ENCODE results near the gene CYB561.
"Not testable (repeated sequence)": the region's sequence is repeated elsewhere in the genome, so short reads cannot be mapped to it uniquely, and the experiment has no call there.

Gene CYB561

GRCh38 chr17:63474586-63475460, 28.7 kb upstream of the CYB561 start:
- Histone ChIP-seq H3K9me3 (ENCODE audit: control insufficient read depth in 5 of 5, low read length in 5 of 5) (no peaks in the 10 kb centered on the region), H3K9ac (ENCODE audit: low read length in 5 of 5) (no peak overlapping the region), H3K27ac (ENCODE audit: low read depth, low read length) (peak overlapping the region; percentile 60), H3K4me3 (ENCODE audit: low read depth in 1 of 5, low read length in 5 of 5) (no peak overlapping the region), H3K4me1 (ENCODE audit: control insufficient read depth in 5 of 5, insufficient read depth in 5 of 5, low read length in 5 of 5) (peaks cover 9 to 42% (median 26%) of the 10 kb centered on the region in 5 donors), H3K36me3 (ENCODE audit: control insufficient read depth in 5 of 5, insufficient read depth in 5 of 5, low read length in 5 of 5) (peaks cover 0 to 5% (median 3%) of the 10 kb centered on the region in 5 donors), H3K27me3 (ENCODE audit: control insufficient read depth in 5 of 5, insufficient read depth in 4 of 5, low read length in 5 of 5) (peaks cover 0 to 29% (median 13%) of the 10 kb centered on the region in 5 donors)

GRCh38 chr17:63474174-63474573, 28.1 kb upstream of the CYB561 start:
- Histone ChIP-seq H3K9me3 (ENCODE audit: control insufficient read depth in 5 of 5, low read length in 5 of 5) (no peaks in the 10 kb centered on the region), H3K4me1 (ENCODE audit: control insufficient read depth in 5 of 5, insufficient read depth in 5 of 5, low read length in 5 of 5) (peaks cover 9 to 41% (median 25%) of the 10 kb centered on the region in 5 donors), H3K27ac (ENCODE audit: low read depth, low read length) (no peak overlapping the region), H3K4me3 (ENCODE audit: low read depth in 1 of 5, low read length in 5 of 5) (no peak overlapping the region), H3K36me3 (ENCODE audit: control insufficient read depth in 5 of 5, insufficient read depth in 5 of 5, low read length in 5 of 5) (no peaks in the 10 kb centered on the region), H3K27me3 (ENCODE audit: control insufficient read depth in 5 of 5, insufficient read depth in 4 of 5, low read length in 5 of 5) (peaks cover 0 to 23% (median 13%) of the 10 kb centered on the region in 5 donors), H3K9ac (ENCODE audit: low read length in 5 of 5) (no peak overlapping the region)

- H3K4me1 ChIP-seq (ENCODE audit: control insufficient read depth in 5 of 5, insufficient read depth in 5 of 5, low read length in 5 of 5), result peaks cover 0 to 10% (median 0%) of the 10 kb centered on the region in 5 donors
- not testable (repeated sequence) for H3K36me3 ChIP-seq (ENCODE audit: control insufficient read depth in 5 of 5, insufficient read depth in 5 of 5, low read length in 5 of 5); H3K9me3 ChIP-seq (ENCODE audit: control insufficient read depth in 5 of 5, low read length in 5 of 5); H3K27ac ChIP-seq (ENCODE audit: low read depth, low read length); H3K4me3 ChIP-seq (ENCODE audit: low read depth in 1 of 5, low read length in 5 of 5); H3K27me3 ChIP-seq (ENCODE audit: control insufficient read depth in 5 of 5, insufficient read depth in 4 of 5, low read length in 5 of 5); H3K9ac ChIP-seq (ENCODE audit: low read length in 5 of 5)
Observed at GRCh38 chr17:63468099-63468498, 22.0 kb upstream of the CYB561 start.

- peaks cover 0 to 13% (median 4%) of the 10 kb centered on the region in 5 donors for H3K4me1 ChIP-seq (ENCODE audit: control insufficient read depth in 5 of 5, insufficient read depth in 5 of 5, low read length in 5 of 5)
- H3K27ac ChIP-seq (ENCODE audit: low read depth, low read length), result no peak overlapping the region
- H3K4me3 ChIP-seq (ENCODE audit: low read depth in 1 of 5, low read length in 5 of 5), result no peak overlapping the region
- no peak overlapping the region for H3K9ac ChIP-seq (ENCODE audit: low read length in 5 of 5)
- H3K36me3 ChIP-seq (ENCODE audit: control insufficient read depth in 5 of 5, insufficient read depth in 5 of 5, low read length in 5 of 5), result no peaks in the 10 kb centered on the region
- no peaks in the 10 kb centered on the region for H3K9me3 ChIP-seq (ENCODE audit: control insufficient read depth in 5 of 5, low read length in 5 of 5)
- H3K27me3 ChIP-seq (ENCODE audit: control insufficient read depth in 5 of 5, insufficient read depth in 4 of 5, low read length in 5 of 5), result peaks cover 0 to 1% (median 0%) of the 10 kb centered on the region in 5 donors
Observed at GRCh38 chr17:63464691-63465236, 18.7 kb upstream of the CYB561 start.

- Histone ChIP-seq H3K4me1 (ENCODE audit: control insufficient read depth in 5 of 5, insufficient read depth in 5 of 5, low read length in 5 of 5) (peaks cover 0 to 13% (median 4%) of the 10 kb centered on the region in 5 donors), H3K9me3 (ENCODE audit: control insufficient read depth in 5 of 5, low read length in 5 of 5) (no peaks in the 10 kb centered on the region), H3K4me3 (ENCODE audit: low read depth in 1 of 5, low read length in 5 of 5) (no peak overlapping the region), H3K27ac (ENCODE audit: low read depth, low read length) (no peak overlapping the region), H3K9ac (ENCODE audit: low read length in 5 of 5) (no peak overlapping the region), H3K36me3 (ENCODE audit: control insufficient read depth in 5 of 5, insufficient read depth in 5 of 5, low read length in 5 of 5) (no peaks in the 10 kb centered on the region), H3K27me3 (ENCODE audit: control insufficient read depth in 5 of 5, insufficient read depth in 4 of 5, low read length in 5 of 5) (peaks cover 0 to 3% (median 0%) of the 10 kb centered on the region in 5 donors)
Observed at GRCh38 chr17:63463771-63464170, 17.7 kb upstream of the CYB561 start.

- Histone ChIP-seq H3K9me3 (ENCODE audit: control insufficient read depth in 5 of 5, low read length in 5 of 5) (no peaks in the 10 kb centered on the region), H3K9ac (ENCODE audit: low read length in 5 of 5) (no peak overlapping the region), H3K4me3 (ENCODE audit: low read depth in 1 of 5, low read length in 5 of 5) (no peak overlapping the region), H3K36me3 (ENCODE audit: control insufficient read depth in 5 of 5, insufficient read depth in 5 of 5, low read length in 5 of 5) (no peaks in the 10 kb centered on the region), H3K4me1 (ENCODE audit: control insufficient read depth in 5 of 5, insufficient read depth in 5 of 5, low read length in 5 of 5) (peaks cover 0 to 13% (median 4%) of the 10 kb centered on the region in 5 donors), H3K27ac (ENCODE audit: low read depth, low read length) (peak overlapping the region; percentile 20), H3K27me3 (ENCODE audit: control insufficient read depth in 5 of 5, insufficient read depth in 4 of 5, low read length in 5 of 5) (peaks cover 0 to 3% (median 0%) of the 10 kb centered on the region in 5 donors)
Observed at GRCh38 chr17:63460018-63460417, 13.9 kb upstream of the CYB561 start.

- Histone ChIP-seq H3K27me3 (ENCODE audit: control insufficient read depth in 5 of 5, insufficient read depth in 4 of 5, low read length in 5 of 5) (peaks cover 0 to 3% (median 1%) of the 10 kb centered on the region in 5 donors), H3K9me3 (ENCODE audit: control insufficient read depth in 5 of 5, low read length in 5 of 5) (no peaks in the 10 kb centered on the region), H3K9ac (ENCODE audit: low read length in 5 of 5) (no peak overlapping the region), H3K4me3 (ENCODE audit: low read depth in 1 of 5, low read length in 5 of 5) (no peak overlapping the region), H3K4me1 (ENCODE audit: control insufficient read depth in 5 of 5, insufficient read depth in 5 of 5, low read length in 5 of 5) (peaks cover 0 to 9% (median 0%) of the 10 kb centered on the region in 5 donors), H3K27ac (ENCODE audit: low read depth, low read length) (no peak overlapping the region), H3K36me3 (ENCODE audit: control insufficient read depth in 5 of 5, insufficient read depth in 5 of 5, low read length in 5 of 5) (no peaks in the 10 kb centered on the region)
Observed at GRCh38 chr17:63458478-63458877, 12.4 kb upstream of the CYB561 start.

- peak overlapping the region in 1 of 5 donors; percentile 11 for H3K4me3 ChIP-seq (ENCODE audit: low read depth in 1 of 5, low read length in 5 of 5)
- H3K9me3 ChIP-seq (ENCODE audit: control insufficient read depth in 5 of 5, low read length in 5 of 5), result no peaks in the 10 kb centered on the region
- peaks cover 0 to 11% (median 9%) of the 10 kb centered on the region in 5 donors for H3K27me3 ChIP-seq (ENCODE audit: control insufficient read depth in 5 of 5, insufficient read depth in 4 of 5, low read length in 5 of 5)
- no peak overlapping the region for H3K9ac ChIP-seq (ENCODE audit: low read length in 5 of 5)
- H3K4me1 ChIP-seq (ENCODE audit: control insufficient read depth in 5 of 5, insufficient read depth in 5 of 5, low read length in 5 of 5), result peaks cover 0 to 24% (median 0%) of the 10 kb centered on the region in 5 donors
- no peak overlapping the region for H3K27ac ChIP-seq (ENCODE audit: low read depth, low read length)
- no peaks in the 10 kb centered on the region for H3K36me3 ChIP-seq (ENCODE audit: control insufficient read depth in 5 of 5, insufficient read depth in 5 of 5, low read length in 5 of 5)
Observed at GRCh38 chr17:63455417-63455816, 9.3 kb upstream of the CYB561 start.

- no peak overlapping the region for H3K4me3 ChIP-seq (ENCODE audit: low read depth in 1 of 5, low read length in 5 of 5)
- H3K9me3 ChIP-seq (ENCODE audit: control insufficient read depth in 5 of 5, low read length in 5 of 5), result no peaks in the 10 kb centered on the region
- peaks cover 0 to 29% (median 2%) of the 10 kb centered on the region in 5 donors for H3K4me1 ChIP-seq (ENCODE audit: control insufficient read depth in 5 of 5, insufficient read depth in 5 of 5, low read length in 5 of 5)
- no peaks in the 10 kb centered on the region for H3K36me3 ChIP-seq (ENCODE audit: control insufficient read depth in 5 of 5, insufficient read depth in 5 of 5, low read length in 5 of 5)
- peaks cover 0 to 13% (median 11%) of the 10 kb centered on the region in 5 donors for H3K27me3 ChIP-seq (ENCODE audit: control insufficient read depth in 5 of 5, insufficient read depth in 4 of 5, low read length in 5 of 5)
- no peak overlapping the region for H3K9ac ChIP-seq (ENCODE audit: low read length in 5 of 5)
- no peak overlapping the region for H3K27ac ChIP-seq (ENCODE audit: low read depth, low read length)
Observed at GRCh38 chr17:63454915-63455314, 8.8 kb upstream of the CYB561 start.

- not testable (repeated sequence) for H3K27ac ChIP-seq (ENCODE audit: low read depth, low read length); H3K4me3 ChIP-seq (ENCODE audit: low read depth in 1 of 5, low read length in 5 of 5)
- peaks cover 0 to 34% (median 4%) of the 10 kb centered on the region in 5 donors for H3K4me1 ChIP-seq (ENCODE audit: control insufficient read depth in 5 of 5, insufficient read depth in 5 of 5, low read length in 5 of 5)
Observed at GRCh38 chr17:63454357-63454756, 8.3 kb upstream of the CYB561 start.

More at GRCh38 chr17:63454357-63454756, 8.3 kb upstream of the CYB561 start:
- peaks cover 0 to 13% (median 8%) of the 10 kb centered on the region in 5 donors for H3K27me3 ChIP-seq (ENCODE audit: control insufficient read depth in 5 of 5, insufficient read depth in 4 of 5, low read length in 5 of 5)
- H3K9ac ChIP-seq (ENCODE audit: low read length in 5 of 5); H3K36me3 ChIP-seq (ENCODE audit: control insufficient read depth in 5 of 5, insufficient read depth in 5 of 5, low read length in 5 of 5); H3K9me3 ChIP-seq (ENCODE audit: control insufficient read depth in 5 of 5, low read length in 5 of 5): not testable (repeated sequence)

Data from subcutaneous abdominal adipose tissue (tissue), 5 donors.